Stimulated activated CD4-positive, alpha-beta T cell treated with anti-CD3 and anti-CD28 coated beads, Interleukin-1b, Interleukin-23, amount 100 ng/mL, for 1 hour (primary cell): ENCODE measurements around the gene RPL15.

Experiments
- DNase-seq, 2 donors: peaks; one replicate each; pipeline ENCODE4 v3.0.0-alpha.2; 2020; ENCODE audit warnings: low read depth in 2 of 2

Gene RPL15

GRCh38 chr3:23931597-23931996, 14.7 kb downstream of the RPL15 start:
- no peak for DNase-seq

- no peak for DNase-seq
These were observed 15.6 kb downstream of the RPL15 start for GRCh38 chr3:23932571-23932970.

GRCh38 chr3:23934253-23934652, 17.3 kb downstream of the RPL15 start:
- no peak for DNase-seq

GRCh38 chr3:23937296-23937695, 20.4 kb downstream of the RPL15 start:
- DNase-seq: no peak

GRCh38 chr3:23938688-23939087, 21.8 kb downstream of the RPL15 start:
- DNase-seq: no peak

GRCh38 chr3:23940775-23941174, 23.8 kb downstream of the RPL15 start:
- no peak for DNase-seq

GRCh38 chr3:23941440-23941839, 24.5 kb downstream of the RPL15 start:
- no peak for DNase-seq

- no peak for DNase-seq
These were observed 25.6 kb downstream of the RPL15 start for GRCh38 chr3:23942546-23942945.

GRCh38 chr3:23944007-23944783, 27.3 kb downstream of the RPL15 start:
- DNase-seq: no peak

GRCh38 chr3:23944861-23945662, 28.1 kb downstream of the RPL15 start, which contains the start of gene NR1D2:
Gene NR1D2, plus strand, starts transcription at chr3:23945286. Its CDS starts 293 bp downstream, at chr3:23945579.
- peak; percentile 39 to 50 for DNase-seq

GRCh38 chr3:23945663-23945912, 28.7 kb downstream of the RPL15 start:
- DNase-seq: no peak

- peak; percentile 94 to 95 for DNase-seq
These were observed 29.2 kb downstream of the RPL15 start for GRCh38 chr3:23945913-23946687.

GRCh38 chr3:23948761-23949160, 31.8 kb downstream of the RPL15 start:
- DNase-seq: no peak

- no peak for DNase-seq
These were observed 32.9 kb downstream of the RPL15 start for GRCh38 chr3:23949784-23950183.

GRCh38 chr3:23950293-23950692, 33.4 kb downstream of the RPL15 start:
- DNase-seq: no peak

- DNase-seq: no peak
These were observed 35.7 kb downstream of the RPL15 start for GRCh38 chr3:23952646-23953045.

GRCh38 chr3:23953523-23953922, 36.6 kb downstream of the RPL15 start:
- no peak for DNase-seq

- DNase-seq: no peak
These were observed 37.2 kb downstream of the RPL15 start for GRCh38 chr3:23954144-23954543.

GRCh38 chr3:23956701-23957100, 39.8 kb downstream of the RPL15 start:
- no peak for DNase-seq

GRCh38 chr3:23959135-23959900, 42.4 kb downstream of the RPL15 start:
- no peak for DNase-seq

GRCh38 chr3:23960649-23961048, 43.7 kb downstream of the RPL15 start:
- DNase-seq: no peak

- DNase-seq: no peak
These were observed 44.1 kb downstream of the RPL15 start for GRCh38 chr3:23961066-23961465.
